GM19239 (cell line): ENCODE data around the gene RAB9B.
A peak's percentile ranks its signal among the peaks of the same experiment; 100 is the strongest.
"Not testable (repeated sequence)": the region's sequence is repeated elsewhere in the genome, so short reads cannot be mapped to it uniquely, and the experiment has no call there.

Experiments
- DNase-seq: peaks from one replicate; pipeline ENCODE4 v3.0.0; 2011; ENCODE audit warnings: low spot score; ENCODE audit not compliant: insufficient read length
- FAIRE-seq: peaks from 2 replicates; lab custom pipeline; 2011; peaks lifted over from hg19 to GRCh38; lab: Jason Lieb, UNC

RAB9B gene

GRCh38 chrX:103817502-103817901 is 14.6 kb downstream of the RAB9B start:
- no peak for DNase-seq

GRCh38 chrX:103817101-103817500 is 15.0 kb downstream of the RAB9B start:
- not testable (repeated sequence) for FAIRE-seq, DNase-seq

More at GRCh38 chrX:103817502-103817901, 14.6 kb downstream of the RAB9B start:
- FAIRE-seq, result no peak

DNA sequence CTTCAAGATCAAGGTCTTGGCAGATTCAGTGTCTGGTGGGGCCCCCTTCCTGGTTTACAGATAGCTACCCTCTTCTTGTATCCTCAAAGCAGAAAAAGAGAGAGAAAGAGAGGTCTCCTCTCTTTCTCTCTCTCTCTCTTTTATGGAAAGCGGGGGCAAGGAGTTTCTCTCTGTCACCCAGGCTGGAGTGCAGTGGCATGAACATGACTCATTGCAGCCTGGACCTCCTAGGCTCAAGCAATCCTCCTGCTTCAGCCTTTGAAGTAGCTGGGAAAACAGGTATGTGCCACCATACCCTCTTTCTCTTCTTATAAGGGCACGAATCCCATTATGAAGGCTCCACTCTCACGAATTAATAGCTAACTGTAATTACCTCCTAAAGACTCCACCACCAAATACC is 20.2 kb downstream of the RAB9B start:
- FAIRE-seq (no peak), DNase-seq (no peak)

- DNase-seq, result no peak
- FAIRE-seq, result no peak
Observed at GRCh38 chrX:103806862-103807474, 25.1 kb downstream of the RAB9B start.

DNA sequence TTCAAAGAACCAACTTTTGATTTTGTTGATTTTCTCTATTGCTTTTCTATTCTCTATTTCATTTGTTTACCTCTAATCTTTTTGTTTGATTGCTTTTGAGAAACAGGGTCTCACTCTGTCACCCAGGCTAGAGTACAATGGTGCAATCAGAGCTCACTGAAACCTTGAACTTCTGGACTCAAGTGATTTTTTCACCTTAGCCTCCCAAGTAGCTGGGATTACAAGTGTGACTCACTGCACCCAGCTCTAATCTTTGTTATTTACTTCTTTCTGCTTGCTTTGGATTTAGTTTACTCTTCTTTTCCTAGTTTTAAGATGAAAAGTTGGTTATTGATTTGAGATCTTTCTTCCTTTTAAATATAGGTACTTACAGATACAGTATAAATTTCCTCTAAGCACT is 26.2 kb downstream of the RAB9B start:
- no peak for DNase-seq
- FAIRE-seq, result no peak

- FAIRE-seq, result no peak
- DNase-seq, result no peak
Observed at GRCh38 chrX:103800318-103800717, 31.7 kb downstream of the RAB9B start.

GRCh38 chrX:103797691-103798090 is 34.4 kb downstream of the RAB9B start:
- DNase-seq (no peak), FAIRE-seq (no peak)

DNA sequence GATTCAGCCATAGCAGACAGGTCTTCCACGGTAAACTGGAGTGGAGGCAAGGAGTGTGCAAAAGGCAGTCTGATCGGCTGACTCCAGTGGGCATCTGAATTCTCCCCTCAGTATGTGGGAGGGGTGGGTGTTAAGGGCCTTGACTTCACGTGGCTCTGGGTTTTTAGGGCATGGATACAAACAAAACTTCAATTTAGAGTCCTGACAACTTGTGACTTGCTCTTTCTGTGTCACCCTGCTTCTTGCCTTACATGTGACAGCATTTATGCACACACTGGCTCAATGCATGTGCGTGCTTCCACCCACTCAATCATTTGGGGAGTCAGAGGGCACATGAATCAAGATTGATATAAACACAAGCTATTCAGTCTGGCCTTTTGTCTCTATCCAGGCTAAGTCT is 37.9 kb downstream of the RAB9B start:
- FAIRE-seq, result no peak

GRCh38 chrX:103793545-103793940 is 38.5 kb downstream of the RAB9B start:
- DNase-seq, result no peak
- no peak for FAIRE-seq

More for the DNA sequence above, 37.9 kb downstream of the RAB9B start:
- no peak for DNase-seq

DNA sequence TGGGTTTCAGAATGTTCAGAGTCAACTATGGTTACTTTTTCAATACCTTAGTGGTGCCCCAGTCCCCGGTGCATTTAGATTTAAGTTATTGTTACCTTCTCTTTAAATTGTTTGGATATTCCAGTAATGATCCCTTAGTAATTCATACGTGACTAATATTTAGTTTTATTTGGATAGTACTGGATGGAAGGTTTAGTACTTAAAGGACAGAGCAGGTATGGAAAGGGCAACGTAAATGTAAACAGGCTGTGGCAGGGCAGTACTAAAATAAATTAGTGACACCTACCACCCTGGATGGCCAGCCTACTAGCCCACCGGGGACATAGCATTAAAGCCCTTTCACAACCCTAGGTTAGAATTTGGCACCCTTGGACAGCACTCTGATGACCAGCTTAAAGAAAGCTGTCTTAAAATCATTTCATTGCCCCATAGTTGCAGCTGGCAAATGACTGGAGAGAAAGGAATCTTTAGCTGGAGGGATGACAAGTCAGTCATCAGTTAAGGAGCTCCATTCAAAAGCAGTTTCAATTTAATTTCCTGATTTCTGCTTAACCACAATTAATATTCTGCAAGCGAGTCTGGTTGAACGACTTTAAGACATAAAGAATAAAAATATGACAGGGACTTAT is 39.0 kb downstream of the RAB9B start:
- DNase-seq, result no peak
- FAIRE-seq, result no peak

GRCh38 chrX:103791826-103792485 is 40.1 kb downstream of the RAB9B start:
- DNase-seq (no peak), FAIRE-seq (no peak)

DNA sequence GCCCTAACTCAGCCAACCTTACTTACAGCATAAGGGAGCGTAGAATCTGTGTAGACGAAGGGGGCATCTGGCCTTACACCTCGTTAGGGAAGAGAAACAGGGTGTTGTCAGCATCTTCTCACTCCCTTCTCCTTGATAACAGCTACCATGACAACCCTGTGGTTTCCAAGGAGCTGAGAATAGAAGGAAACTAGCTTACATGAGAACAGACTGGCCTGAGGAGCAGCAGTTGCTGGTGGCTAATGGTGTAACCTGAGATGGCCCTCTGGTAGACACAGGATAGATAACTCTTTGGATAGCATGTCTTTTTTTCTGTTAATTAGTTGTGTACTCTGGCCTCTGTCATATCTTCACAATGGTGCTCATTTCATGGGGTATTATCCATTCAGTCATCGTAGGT is 40.8 kb downstream of the RAB9B start:
- DNase-seq, result no peak
- FAIRE-seq, result no peak

DNA sequence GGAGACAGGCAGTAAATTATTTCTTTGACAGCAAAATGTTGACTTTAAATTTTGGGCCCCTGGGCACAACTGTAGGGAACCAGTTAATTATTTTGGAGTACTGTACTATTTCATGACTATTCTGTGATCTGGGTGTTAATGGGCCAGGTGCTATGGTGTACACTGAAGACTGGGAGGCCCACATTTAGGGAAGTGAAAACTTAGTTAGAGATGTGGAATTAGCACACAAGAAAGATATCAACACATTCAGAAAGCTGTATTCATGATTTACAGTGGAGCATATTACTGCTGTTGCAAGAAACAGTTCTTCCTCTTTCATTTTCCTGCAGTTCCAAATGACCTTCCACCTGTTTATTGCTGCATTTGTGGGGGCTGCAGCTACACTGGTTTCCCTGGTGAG is 43.1 kb downstream of the RAB9B start:
- DNase-seq (no peak), FAIRE-seq (peak; percentile 82)

GRCh38 chrX:103783971-103784370 is 48.1 kb downstream of the RAB9B start:
- DNase-seq (no peak), FAIRE-seq (no peak)

- DNase-seq, result no peak
- FAIRE-seq, result no peak
Observed at GRCh38 chrX:103783196-103783595, 48.9 kb downstream of the RAB9B start.

GRCh38 chrX:103782640-103783039 is 49.4 kb downstream of the RAB9B start:
- DNase-seq (no peak), FAIRE-seq (no peak)

- no peak for DNase-seq
- FAIRE-seq, result no peak
Observed at GRCh38 chrX:103781706-103782105, 50.4 kb downstream of the RAB9B start.

DNA sequence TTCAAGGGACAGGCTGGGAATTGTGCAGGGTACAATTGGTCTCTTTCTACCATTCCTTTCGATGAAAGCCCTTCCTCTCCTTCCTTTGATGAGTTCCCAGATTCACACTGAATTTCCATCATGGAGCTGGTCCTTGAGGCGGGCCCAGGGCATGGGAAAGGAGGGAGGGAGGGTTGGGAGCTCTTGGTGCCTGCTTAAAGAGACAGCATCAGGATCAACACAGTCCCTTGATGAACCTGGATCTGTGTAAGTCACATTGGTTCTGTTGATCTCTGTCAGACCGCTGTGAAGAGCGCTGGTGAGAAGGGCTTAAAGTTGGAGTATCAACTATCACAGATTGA is 51.0 kb downstream of the RAB9B start:
- FAIRE-seq (no peak), DNase-seq (no peak)

DNA sequence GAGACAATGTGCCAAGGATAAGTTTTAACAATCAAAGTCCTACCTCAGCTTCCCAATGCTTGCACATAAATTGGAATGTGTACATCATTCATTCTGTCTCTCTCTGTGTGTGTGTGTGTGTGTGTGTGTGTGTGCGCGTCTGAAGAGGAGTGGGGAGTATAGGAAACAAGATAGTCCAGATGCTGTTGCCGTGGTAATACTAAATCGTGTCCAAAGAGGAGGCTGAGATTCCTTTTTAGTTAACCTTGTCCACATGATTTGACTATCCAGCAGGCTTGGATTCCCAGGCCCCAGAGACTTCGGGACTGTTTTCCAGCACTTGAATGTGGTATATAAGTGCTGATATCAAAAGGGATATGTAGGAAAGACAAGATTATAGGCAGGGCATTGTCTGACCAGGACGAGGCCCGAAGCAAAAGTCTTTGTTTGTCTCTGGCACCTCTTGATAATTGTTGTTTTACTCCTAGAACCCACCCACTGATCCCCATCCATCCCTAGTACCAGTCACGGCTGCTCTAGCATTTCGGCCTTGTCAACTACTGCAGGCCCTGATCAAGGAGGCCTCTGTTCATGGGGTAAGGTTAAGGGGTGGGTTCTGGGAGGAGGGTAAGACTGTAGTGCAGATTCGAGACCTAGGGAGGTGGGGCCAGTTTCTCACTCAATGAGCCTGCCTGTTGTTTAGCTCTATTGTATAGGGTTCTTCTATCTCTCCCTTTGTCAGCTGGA is 51.6 kb downstream of the RAB9B start:
- DNase-seq, result no peak
- FAIRE-seq, result no peak

GRCh38 chrX:103779141-103779789 is 52.8 kb downstream of the RAB9B start:
- no peak for FAIRE-seq
- no peak for DNase-seq

DNA sequence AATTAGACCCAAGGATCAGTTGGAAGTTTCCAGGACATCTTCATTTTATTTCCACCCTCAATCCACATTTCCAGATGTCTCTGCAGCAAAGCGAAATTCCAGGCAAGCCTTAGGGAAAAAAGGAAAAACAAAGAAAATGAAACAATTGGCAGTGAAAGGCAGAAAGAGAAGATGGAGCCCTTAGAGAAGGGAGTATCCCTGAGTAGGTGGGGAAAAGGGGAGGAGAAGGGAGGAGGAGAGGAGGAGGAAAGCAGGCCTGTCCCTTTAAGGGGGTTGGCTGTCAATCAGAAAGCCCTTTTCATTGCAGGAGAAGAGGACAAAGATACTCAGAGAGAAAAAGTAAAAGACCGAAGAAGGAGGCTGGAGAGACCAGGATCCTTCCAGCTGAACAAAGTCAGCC is 55.5 kb downstream of the RAB9B start, which contains the start of gene PLP1:
PLP1 (plus strand) TSS at position 295 of the 400 bp plus-strand sequence. CDS start 156 bp downstream, outside the sequence.
- no peak for DNase-seq

More for the DNA sequence above, 55.5 kb downstream of the RAB9B start, which contains the start of gene PLP1:
- FAIRE-seq, result no peak
